Posterior vena cava (tissue), 2 donors: ENCODE data around the gene IGDCC3. TPM values are rescaled to one million over a fixed set of nuclear protein-coding genes. Genes with fewer than 3 reads are reported as not detected.
A peak's percentile ranks its signal among the peaks of the same experiment; 100 is the strongest.

Experiments used
- DNase-seq: peaks from one replicate; pipeline ENCODE4 v3.0.0-alpha.2; 2020; ENCODE audit warnings: low spot score
- intact Hi-C, 2 donors: fragments of 100-400 bp; cut with DNase I; formaldehyde crosslinking; loops; one replicate each; pipeline versions ENCODE4 v1.14.1 to v1.14.2; 2022 to 2023
- total RNA-seq, 2 donors: library from RNA; stranded (reverse); fragmentation: NEBNext Ultra II Directional; extraction: Animal tissue kit (Norgen Biotek cat#: 25700); gene quantifications; one replicate each; pipeline ENCODE4 v1.2.1, GENCODE V29; 2021
- donor health status: DM: yes; HTN: yes; CAD: no.
- donor health status: DM: yes; HTN: yes; CAD: no.

Gene IGDCC3
- total RNA-seq, 2 donors from 2014 or later: not detected

- DNase-seq: peak; percentile 96
- intact Hi-C loops: no loop called here
These were observed 90.9 kb downstream of the IGDCC3 start, which contains the start of gene PARP16 for GRCh38 chr15:65286704-65287519. Gene PARP16 (minus strand): TSS chr15:65286883. CDS start chr15:65286426, 457 bp downstream.

DNA sequence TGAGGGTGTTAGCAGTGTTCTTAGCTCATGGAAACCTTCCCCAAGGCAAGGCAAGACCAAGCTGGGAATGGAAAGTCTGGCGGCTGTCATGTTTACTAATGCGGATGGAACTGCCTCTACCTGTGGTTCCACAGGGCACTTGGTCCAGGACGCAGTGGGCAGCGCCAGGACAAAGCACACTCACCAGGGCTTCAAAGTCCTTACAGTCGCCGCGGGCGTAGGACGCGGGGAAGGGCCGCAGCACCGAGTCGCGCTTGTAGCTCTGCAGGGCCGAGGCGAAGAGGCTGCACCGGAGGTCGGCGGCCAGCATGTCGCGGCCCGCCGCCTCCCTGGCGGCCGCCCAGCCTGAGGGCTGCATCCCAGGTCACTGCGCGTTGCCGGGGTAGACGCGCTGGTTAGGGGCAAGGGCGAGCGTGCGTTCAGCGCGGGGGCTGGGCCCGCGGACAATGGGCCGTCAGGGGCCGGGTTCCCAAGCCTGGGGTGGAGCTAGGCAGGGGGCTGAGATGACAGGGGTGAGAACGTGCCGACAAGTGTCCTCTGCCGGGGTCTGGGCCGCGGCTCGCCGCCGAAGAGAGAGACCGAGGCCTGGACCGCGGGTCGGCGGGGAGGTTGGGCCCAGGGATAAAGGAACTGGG, 91.6 kb downstream of the IGDCC3 start:
- intact Hi-C loops: no loop called here
- DNase-seq: no peak

DNA sequence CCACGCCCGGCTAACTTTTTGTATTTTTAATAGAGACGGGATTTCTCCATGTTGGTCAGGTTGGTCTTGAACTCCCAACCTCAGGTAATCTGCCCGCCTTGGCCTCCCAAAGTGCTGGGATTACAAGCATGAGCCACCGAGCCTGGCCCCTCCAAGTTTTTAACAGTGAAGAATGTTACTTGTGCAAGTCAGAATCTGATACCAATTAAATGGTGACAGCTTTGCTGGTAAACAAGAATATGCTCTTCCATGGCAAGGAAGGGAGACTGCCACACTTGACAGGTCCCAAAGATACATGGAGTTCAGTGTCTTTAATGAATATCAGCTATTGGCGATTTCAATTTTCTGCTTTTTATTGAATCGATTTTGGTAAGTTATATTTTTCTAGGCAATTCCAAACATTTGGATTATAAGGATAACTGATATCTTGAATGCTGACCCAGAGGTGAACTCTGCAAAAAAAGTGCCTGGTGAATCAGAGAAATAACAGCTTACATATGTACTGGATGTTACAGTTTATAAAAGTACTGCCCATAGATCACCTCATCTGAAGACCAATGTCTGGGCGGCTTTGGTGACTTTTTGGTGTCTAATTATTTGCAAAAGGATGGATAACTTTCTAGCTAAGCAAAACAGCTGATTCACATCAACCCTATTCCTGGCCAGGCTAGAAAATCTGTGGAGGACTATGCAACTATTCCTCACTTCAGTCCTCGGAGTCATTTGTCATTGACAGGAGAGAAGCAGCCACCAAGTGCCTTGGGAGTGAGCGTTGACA, 92.3 kb downstream of the IGDCC3 start:
- peak; percentile 1 for DNase-seq
- intact Hi-C loops: no loop called here

- intact Hi-C loops: no loop called here
- peak; percentile 0 for DNase-seq
These were observed 99.3 kb downstream of the IGDCC3 start for GRCh38 chr15:65278480-65278879.

Other genes with a start within 250 kb of the IGDCC3 start
- 10 to 100 TPM; 17.6 to 19.6 TPM for gene PDCD7, start 244.2 kb downstream of the IGDCC3 start, total RNA-seq
- gene CLPX, start 192.7 kb downstream of the IGDCC3 start, total RNA-seq: 10 to 100 TPM; 28.9 to 34.8 TPM
- 10 to 100 TPM in 1 of 2 donors, 1 to 10 TPM in 1; 9.6 to 43.4 TPM for gene CILP, start 166.5 kb downstream of the IGDCC3 start, total RNA-seq
- gene PARP16, start 91.1 kb downstream of the IGDCC3 start, total RNA-seq: 1 to 10 TPM; 7.4 TPM
- gene RNU5A-1, start 82.0 kb downstream of the IGDCC3 start, total RNA-seq: not detected
- gene RNU5B-1, start 73.3 kb downstream of the IGDCC3 start, total RNA-seq: 100 to 1,000 TPM in 1 of 2 donors, 10 to 100 TPM in 1; 95.0 to 102 TPM
- 1 to 10 TPM; 1.2 to 4.7 TPM for gene IGDCC4, start 44.9 kb upstream of the IGDCC3 start, total RNA-seq
- gene DPP8, start 139.7 kb upstream of the IGDCC3 start, total RNA-seq: 10 to 100 TPM; 35.6 to 40.9 TPM
- 10 to 100 TPM; 20.6 to 23.0 TPM for gene HACD3, start 152.5 kb upstream of the IGDCC3 start, total RNA-seq
- 10 to 100 TPM; 19.8 to 23.3 TPM for gene INTS14, start 233.1 kb upstream of the IGDCC3 start, total RNA-seq
- gene SLC24A1, start 243.9 kb upstream of the IGDCC3 start, total RNA-seq: 10 to 100 TPM in 1 of 2 donors, 1 to 10 TPM in 1; 6.3 to 14.5 TPM